ENCODE data around the gene HNRNPA0.

HNRNPA0 gene

GRCh38 chr5:137716337-137716736, 37.8 kb downstream of the HNRNPA0 start:
- no peak for DNase-seq

DNA sequence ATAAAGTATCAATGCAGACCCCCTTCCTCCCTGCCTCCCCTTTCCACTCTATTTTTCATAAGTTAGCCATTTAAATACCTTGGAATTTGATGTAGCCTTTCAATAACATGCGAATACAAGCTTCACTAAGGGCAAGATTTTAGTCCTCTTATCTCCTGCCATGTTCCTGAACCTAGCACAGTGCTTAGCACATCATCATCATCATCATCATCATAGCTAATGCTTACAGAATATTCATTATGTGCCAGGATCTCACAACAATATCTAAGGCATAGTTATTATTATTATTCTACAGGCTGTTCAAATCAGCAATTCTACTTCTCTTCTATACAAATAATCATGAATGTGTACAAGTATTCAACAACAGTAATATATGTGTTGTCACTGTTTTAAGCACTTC, 38.7 kb downstream of the HNRNPA0 start:
- DNase-seq = no peak

GRCh38 chr5:137714946-137715345, 39.2 kb downstream of the HNRNPA0 start:
- DNase-seq = peak; percentile 16 to 21

- DNase-seq = no peak
Measured at GRCh38 chr5:137714494-137714893, 39.7 kb downstream of the HNRNPA0 start.

- DNase-seq = no peak
Measured at GRCh38 chr5:137712139-137712667, 42.0 kb downstream of the HNRNPA0 start.

GRCh38 chr5:137710086-137710485, 44.1 kb downstream of the HNRNPA0 start:
- DNase-seq = no peak

DNA sequence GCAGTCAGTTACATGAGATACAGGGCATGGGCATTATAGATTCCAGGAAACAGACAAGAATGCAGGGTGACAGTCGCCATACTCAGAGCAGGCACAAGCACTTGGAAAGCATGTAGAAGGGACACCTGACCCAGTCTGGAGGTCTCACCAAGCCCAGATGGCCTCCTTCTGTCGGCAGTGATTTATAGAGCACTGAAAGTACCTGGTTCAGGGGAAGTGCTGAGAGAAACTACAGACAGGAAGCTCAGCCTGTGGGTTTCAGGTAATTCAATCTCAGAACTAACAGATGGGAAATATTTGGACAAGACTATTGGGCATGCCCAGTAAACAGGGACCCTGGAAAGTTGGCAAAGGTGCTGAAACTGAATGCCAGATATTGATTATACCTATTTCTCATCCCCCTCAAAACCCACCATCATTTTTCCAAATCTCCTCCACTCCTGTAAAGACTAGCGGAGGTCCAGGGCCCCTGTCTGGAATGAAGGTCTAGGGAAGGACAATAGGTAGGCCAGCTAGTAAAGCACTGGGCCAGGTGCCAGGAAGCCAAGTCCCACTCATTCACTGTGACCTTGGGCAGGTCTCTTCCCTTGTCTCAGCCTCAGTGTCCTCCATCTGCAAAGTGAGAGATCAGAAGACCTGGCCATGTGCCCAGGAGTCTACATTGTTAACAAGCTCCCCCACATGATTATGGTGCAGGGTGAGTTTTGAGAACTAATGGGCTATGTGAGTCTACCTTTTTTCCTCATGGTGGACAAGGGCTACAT, 45.2 kb downstream of the HNRNPA0 start:
- DNase-seq = no peak

DNA sequence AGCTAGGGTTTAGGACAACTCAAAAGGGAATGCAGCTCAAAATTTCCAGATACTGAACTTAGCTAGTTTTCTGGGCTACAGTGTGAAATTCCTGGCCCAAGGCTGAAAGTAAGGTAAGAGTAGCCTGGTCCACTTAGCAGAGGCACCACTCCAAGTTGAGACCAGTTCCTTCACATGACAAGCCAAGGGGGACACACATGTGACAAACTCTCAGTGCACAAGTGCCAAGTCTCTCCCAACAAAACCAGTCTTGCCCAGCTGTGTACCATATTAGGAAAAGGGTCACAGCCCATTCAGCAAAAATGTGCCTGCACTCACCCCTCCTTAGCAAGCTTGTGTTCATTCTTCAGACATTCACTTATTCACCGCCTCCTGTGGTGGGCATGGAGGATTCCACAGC, 46.1 kb downstream of the HNRNPA0 start:
- DNase-seq = no peak

- DNase-seq = no peak
Measured at GRCh38 chr5:137706841-137707240, 47.3 kb downstream of the HNRNPA0 start.

DNA sequence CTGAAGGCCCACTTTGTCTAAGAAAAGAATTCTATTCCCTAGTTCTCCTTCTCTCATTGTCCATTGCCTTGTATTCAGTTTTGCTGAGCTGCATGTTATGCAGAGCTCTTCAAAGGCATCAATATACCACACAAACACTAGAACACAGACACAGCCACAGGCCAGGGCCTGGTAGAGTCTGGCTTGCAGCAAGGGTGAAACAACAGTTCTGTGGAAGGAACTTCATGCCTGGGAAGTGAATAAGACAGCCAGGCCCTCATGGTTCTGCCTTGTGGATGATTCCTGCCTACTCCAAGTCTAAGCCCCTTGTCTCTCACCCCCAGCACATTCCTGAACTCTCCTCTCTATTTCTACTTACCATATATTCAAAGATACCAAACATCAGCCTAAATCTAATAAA, 49.1 kb downstream of the HNRNPA0 start:
- no peak for DNase-seq

- no peak for DNase-seq
Measured at GRCh38 chr5:137703565-137703964, 50.6 kb downstream of the HNRNPA0 start.

- no peak for DNase-seq
Measured at GRCh38 chr5:137700282-137700680, 53.9 kb downstream of the HNRNPA0 start.

DNA sequence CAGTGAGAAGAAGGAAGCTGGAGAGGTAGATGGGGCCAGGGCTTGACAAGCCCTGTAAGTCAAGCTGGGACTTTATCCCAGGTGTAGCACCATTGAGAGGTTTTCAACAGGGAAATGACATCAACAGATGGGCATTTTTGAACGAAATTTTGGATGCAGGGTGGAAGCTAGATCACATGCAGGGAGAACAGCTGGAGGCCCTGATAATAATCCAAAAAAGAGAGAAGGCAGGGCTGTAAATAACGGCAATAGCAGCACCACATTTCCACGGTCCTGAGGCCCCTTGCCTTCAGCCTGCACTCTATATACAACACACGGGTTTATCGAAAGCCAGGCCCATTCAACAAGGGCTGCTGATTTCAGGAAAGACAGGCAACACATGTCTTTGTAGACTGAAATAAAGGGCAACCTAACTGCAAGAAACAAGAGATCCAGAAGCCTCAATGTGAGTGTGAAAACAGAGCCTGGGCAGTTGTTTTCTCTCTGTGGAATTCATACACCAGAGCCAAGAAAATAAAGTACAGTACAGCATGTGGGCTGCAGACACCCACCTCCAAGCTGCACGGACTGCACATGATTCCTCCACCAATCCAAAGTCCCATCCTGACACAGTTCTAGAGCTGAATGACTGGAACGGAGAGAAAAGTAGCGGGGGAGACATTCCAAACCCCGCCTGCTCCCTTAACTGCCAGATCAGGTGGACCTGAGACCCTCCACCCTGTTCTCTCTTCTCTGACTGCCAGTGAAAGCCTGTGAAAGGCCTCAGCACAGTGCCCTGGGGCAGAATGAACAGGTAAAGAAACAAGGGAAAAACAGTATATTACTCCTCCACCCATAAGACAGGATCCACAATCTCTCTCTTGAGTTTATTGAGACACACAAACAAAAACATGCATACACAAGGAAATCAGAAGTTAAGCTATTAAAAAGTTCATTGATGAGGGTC, 54.6 kb downstream of the HNRNPA0 start:
- DNase-seq = no peak

- no peak for DNase-seq
Measured at GRCh38 chr5:137696481-137696880, 57.7 kb downstream of the HNRNPA0 start.

DNA sequence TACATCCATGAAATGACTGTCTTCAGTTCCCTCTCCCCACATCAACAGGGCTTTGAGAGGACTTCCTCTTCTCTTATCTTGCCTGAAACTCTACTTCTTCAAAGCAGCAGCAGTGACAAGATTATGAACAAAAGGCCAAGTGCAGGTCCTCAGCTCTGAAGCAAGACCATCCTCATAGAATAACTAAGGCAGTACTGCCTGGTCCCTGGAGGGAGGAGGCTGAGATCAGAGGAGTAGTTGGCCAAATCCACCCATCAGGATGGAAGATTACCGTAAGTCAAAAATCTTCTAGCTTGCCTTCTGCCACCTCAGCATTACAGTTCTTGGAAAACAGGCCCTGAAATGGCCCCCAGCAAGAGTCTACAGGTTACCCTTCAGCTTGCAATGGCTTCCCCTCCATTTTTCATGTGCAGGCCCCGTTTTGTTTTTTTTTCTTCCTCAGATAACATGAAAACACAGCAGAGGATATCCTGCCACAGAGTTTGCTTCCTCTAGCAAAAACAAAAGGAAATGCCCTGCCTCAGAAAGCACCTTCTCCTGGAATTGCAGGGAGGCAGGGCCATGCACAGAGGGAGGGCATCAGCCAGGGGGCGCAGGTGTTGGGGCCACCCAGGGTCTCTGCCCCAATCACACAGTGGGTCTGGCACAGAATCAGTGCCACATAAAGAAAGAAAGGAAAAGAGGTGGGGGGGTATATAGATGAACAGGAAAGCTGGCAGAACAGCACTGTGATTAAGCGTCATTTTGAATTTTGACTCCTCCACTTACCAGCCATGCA, 58.3 kb downstream of the HNRNPA0 start:
- peak; percentile 23 to 60 for DNase-seq

All from AML-193 (cell line).